Measurements from ENCODE around the gene CLRN1. TPM values are rescaled to one million over a fixed set of nuclear protein-coding genes. Genes with fewer than 3 reads are reported as not detected.

CLRN1 gene
- polyA plus RNA-seq, 1 of the 3 experiments (the other 2 are of a cell fraction): not detected

GRCh38 chr3:150913133-150913922 is 59.2 kb downstream of the CLRN1 start:
- no peaks in the 10 kb centered on the region for H3K36me3 ChIP-seq (replicated peaks in 1 of 2; ENCODE audit: control insufficient read depth in 1 of 2, insufficient read depth in 2 of 2, low read length in 1 of 2)
- no peaks in the 10 kb centered on the region for H3K79me2 ChIP-seq (ENCODE audit: insufficient read depth)
- H3K27me3 ChIP-seq (ENCODE audit: insufficient read depth): peaks cover 39% of the 10 kb centered on the region; the same call in 1 of the 2 replicates
- H4K20me1 ChIP-seq (ENCODE audit: insufficient read depth): no peaks in the 10 kb centered on the region
- no peak overlapping the region for H3K4me3 ChIP-seq (ENCODE audit: low read depth in 2 of 2, low read length in 1 of 2)
- no peaks in the 10 kb centered on the region for H3K4me1 ChIP-seq (ENCODE audit: control insufficient read depth in 1 of 2, insufficient read depth in 2 of 2, low read depth in 1 of 2, low read length in 1 of 2)
- H3F3A ChIP-seq (replicated peaks; ENCODE audit: insufficient read depth): no peaks in the 10 kb centered on the region
- H2AFZ ChIP-seq (ENCODE audit: low read depth): no peak overlapping the region
- 28% methylated on average over 4 of the region's 4 CpGs for WGBS (ENCODE audit: low lambda C conversion rate)
- no peak overlapping the region for H3K4me2 ChIP-seq
- no peak overlapping the region for H3K9ac ChIP-seq
- ChIA-PET POLR2A (no interaction called here), CTCF (no interaction called here)
- H3K27ac ChIP-seq (ENCODE audit: low read depth in 2 of 2, low read length in 1 of 2): no peak overlapping the region
- no peaks in the 10 kb centered on the region for H3K9me2 ChIP-seq
- no peak for TF ChIP-seq NFIC (IDR thresholded peaks at IDR 0.05; ENCODE audit: borderline replicate concordance)
- TF ChIP-seq REST (IDR thresholded peaks at IDR 0.05; ENCODE audit: low read depth, low read length): no peak
- TF ChIP-seq TAF1 (IDR thresholded peaks at IDR 0.05; ENCODE audit: borderline replicate concordance, low read depth, low read length): no peak
- no peak for TF ChIP-seq FOXJ3 (CRISPR knock-in tag; IDR thresholded peaks at IDR 0.05)
- TF ChIP-seq RXRA (IDR thresholded peaks at IDR 0.05; ENCODE audit: borderline replicate concordance, low read depth): no peak
- no peak for TF ChIP-seq FOSL2 (IDR thresholded peaks at IDR 0.05; ENCODE audit: borderline replicate concordance, low read depth)
- no peak for TF ChIP-seq ELF1 (IDR thresholded peaks at IDR 0.05)
- TF ChIP-seq, protein P1, sequence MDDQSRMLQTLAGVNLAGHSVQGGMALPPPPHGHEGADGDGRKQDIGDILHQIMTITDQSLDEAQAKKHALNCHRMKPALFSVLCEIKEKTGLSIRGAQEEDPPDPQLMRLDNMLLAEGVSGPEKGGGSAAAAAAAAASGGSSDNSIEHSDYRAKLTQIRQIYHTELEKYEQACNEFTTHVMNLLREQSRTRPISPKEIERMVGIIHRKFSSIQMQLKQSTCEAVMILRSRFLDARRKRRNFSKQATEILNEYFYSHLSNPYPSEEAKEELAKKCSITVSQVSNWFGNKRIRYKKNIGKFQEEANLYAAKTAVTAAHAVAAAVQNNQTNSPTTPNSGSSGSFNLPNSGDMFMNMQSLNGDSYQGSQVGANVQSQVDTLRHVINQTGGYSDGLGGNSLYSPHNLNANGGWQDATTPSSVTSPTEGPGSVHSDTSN (IDR thresholded peaks at IDR 0.05): no peak
- no peak for TF ChIP-seq POLR2AphosphoS5 (IDR thresholded peaks at IDR 0.05; ENCODE audit: low read depth, low read length)
- H3K9me3 ChIP-seq: no peaks in the 10 kb centered on the region
- DNase-seq: no peak

DNA sequence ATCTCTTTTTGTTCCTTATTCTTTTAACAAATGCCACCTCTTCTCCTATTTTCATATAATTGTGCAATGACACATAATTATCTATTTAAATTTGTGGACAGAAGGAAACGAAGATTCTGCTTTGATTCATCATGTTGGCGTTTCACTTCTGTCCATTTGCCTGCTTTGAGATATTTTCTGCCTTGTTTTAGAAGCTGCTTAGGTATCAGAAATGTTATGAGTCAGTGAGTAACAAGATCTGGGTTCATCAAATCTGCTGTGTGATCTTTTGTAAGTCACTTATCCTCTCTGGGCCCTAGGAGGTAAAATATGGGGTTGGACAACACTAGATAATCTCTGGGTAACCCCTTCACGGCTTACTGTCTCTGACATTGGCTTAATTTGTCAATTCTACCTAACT is 60.0 kb downstream of the CLRN1 start:
- Histone ChIP-seq H3K27ac (ENCODE audit: low read depth in 2 of 2, low read length in 1 of 2) (no peak overlapping the region), H3K9ac (no peak overlapping the region), H3K79me2 (ENCODE audit: insufficient read depth) (no peaks in the 10 kb centered on the region), H2AFZ (ENCODE audit: low read depth) (no peak overlapping the region), H3K4me2 (no peak overlapping the region), H3K36me3 (replicated peaks in 1 of 2; ENCODE audit: control insufficient read depth in 1 of 2, insufficient read depth in 2 of 2, low read length in 1 of 2) (no peaks in the 10 kb centered on the region), H4K20me1 (ENCODE audit: insufficient read depth) (no peaks in the 10 kb centered on the region), H3K4me3 (ENCODE audit: low read depth in 2 of 2, low read length in 1 of 2) (no peak overlapping the region), H3F3A (replicated peaks; ENCODE audit: insufficient read depth) (no peaks in the 10 kb centered on the region), H3K9me3 (no peaks in the 10 kb centered on the region), H3K27me3 (ENCODE audit: insufficient read depth) (peaks cover 47% of the 10 kb centered on the region), H3K4me1 (ENCODE audit: control insufficient read depth in 1 of 2, insufficient read depth in 2 of 2, low read depth in 1 of 2, low read length in 1 of 2) (no peaks in the 10 kb centered on the region), H3K9me2 (no peaks in the 10 kb centered on the region)
- no peak for TF ChIP-seq TAF1 (IDR thresholded peaks at IDR 0.05; ENCODE audit: borderline replicate concordance, low read depth, low read length)
- no peak for TF ChIP-seq SMC3 (IDR thresholded peaks at IDR 0.05; ENCODE audit: low read depth, low read length)
- TF ChIP-seq IRF3 (IDR thresholded peaks at IDR 0.05; ENCODE audit: low read depth, low read length): no peak
- no peak for TF ChIP-seq ELF1 (IDR thresholded peaks at IDR 0.05)
- no peak for TF ChIP-seq RCOR1 (IDR thresholded peaks at IDR 0.05; ENCODE audit: low read length)
- TF ChIP-seq, protein P2, sequence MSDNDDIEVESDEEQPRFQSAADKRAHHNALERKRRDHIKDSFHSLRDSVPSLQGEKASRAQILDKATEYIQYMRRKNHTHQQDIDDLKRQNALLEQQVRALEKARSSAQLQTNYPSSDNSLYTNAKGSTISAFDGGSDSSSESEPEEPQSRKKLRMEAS (IDR thresholded peaks at IDR 0.05; ENCODE audit: low read depth): no peak
- TF ChIP-seq, protein P1 (IDR thresholded peaks at IDR 0.05): no peak
- TF ChIP-seq JUND (IDR thresholded peaks at IDR 0.05): no peak
- no peak for TF ChIP-seq GABPA (IDR thresholded peaks at IDR 0.05; ENCODE audit: low read depth)
- no peak for TF ChIP-seq CHD2 (IDR thresholded peaks at IDR 0.05; ENCODE audit: low read length, partially characterized antibody)
- no peak for TF ChIP-seq TCF12 (IDR thresholded peaks at IDR 0.05)
- WGBS (ENCODE audit: low lambda C conversion rate): 2% methylated on average over 3 of the region's 3 CpGs
- POLR2A ChIA-PET: no interaction called here
- CTCF ChIA-PET: interaction anchor here (1.0 kb wide), 1 partner anchor 174 kb away, joined by 3 read pairs; no protein-coding TSS in a partner anchor
- DNase-seq: no peak

Data from SK-N-SH (cell line).